ENCODE data around the gene ZNF554. TPM values are rescaled to one million over a fixed set of nuclear protein-coding genes. Genes with fewer than 3 reads are reported as not detected.

The ZNF554 gene
- total RNA-seq, 1 experiment from 2014 or later: 3.3 TPM

DNA sequence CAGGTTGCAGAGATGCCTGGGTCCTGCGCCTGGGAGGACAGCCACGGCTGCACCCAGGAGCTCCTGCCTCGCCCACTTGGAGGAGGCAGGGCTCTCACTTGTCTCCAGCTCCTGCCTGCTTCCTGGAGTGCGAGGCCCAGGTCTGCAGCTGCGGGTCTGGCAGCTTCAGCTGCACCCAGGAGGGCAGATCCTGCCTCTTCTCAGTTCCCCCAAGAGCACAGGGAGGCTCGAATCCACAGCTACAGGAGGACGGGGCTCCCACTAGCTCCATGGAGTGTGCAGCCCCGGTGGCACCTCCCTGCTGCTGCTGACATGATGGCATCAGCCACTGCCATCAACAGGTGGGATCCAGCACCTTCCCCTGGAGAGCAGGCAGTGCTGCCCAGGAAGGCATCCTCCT lies 4.5 kb downstream of the ZNF554 start:
- Histone ChIP-seq H3K27ac (no peak overlapping the region), H3K4me2 (no peak overlapping the region), H3K4me3 (no peak overlapping the region), H3K9me3 (ENCODE audit: insufficient read depth, low read depth) (peaks cover 3% of the 10 kb centered on the region; the same call in 1 of the 2 replicates), H3K4me1 (replicated peaks; ENCODE audit: insufficient read depth) (no peaks in the 10 kb centered on the region), H2AFZ (no peak overlapping the region), H3K27me3 (ENCODE audit: insufficient read depth, low read depth) (no peaks in the 10 kb centered on the region), H3F3A (ENCODE audit: insufficient read depth, low read depth) (no peaks in the 10 kb centered on the region), H4K20me1 (ENCODE audit: insufficient read depth) (no peaks in the 10 kb centered on the region), H3K9me2 (ENCODE audit: insufficient read depth) (no peaks in the 10 kb centered on the region), H3K36me3 (ENCODE audit: low read depth) (no peaks in the 10 kb centered on the region), H3K79me2 (ENCODE audit: low read depth) (no peaks in the 10 kb centered on the region)
- intact Hi-C loops (cut with micrococcal nuclease; ENCODE audit: unreplicated experiment): no loop called here
- no peak for DNase-seq
- BruUV-seq (replicated peaks): no TSS peak
- CTCF ChIA-PET: no interaction called here
- POLR2A ChIA-PET (ENCODE audit: unreplicated experiment): no interaction called here
- TF ChIP-seq EZH2 (IDR thresholded peaks at IDR 0.05; ENCODE audit: low read depth): no peak
- TF ChIP-seq, protein P1, sequence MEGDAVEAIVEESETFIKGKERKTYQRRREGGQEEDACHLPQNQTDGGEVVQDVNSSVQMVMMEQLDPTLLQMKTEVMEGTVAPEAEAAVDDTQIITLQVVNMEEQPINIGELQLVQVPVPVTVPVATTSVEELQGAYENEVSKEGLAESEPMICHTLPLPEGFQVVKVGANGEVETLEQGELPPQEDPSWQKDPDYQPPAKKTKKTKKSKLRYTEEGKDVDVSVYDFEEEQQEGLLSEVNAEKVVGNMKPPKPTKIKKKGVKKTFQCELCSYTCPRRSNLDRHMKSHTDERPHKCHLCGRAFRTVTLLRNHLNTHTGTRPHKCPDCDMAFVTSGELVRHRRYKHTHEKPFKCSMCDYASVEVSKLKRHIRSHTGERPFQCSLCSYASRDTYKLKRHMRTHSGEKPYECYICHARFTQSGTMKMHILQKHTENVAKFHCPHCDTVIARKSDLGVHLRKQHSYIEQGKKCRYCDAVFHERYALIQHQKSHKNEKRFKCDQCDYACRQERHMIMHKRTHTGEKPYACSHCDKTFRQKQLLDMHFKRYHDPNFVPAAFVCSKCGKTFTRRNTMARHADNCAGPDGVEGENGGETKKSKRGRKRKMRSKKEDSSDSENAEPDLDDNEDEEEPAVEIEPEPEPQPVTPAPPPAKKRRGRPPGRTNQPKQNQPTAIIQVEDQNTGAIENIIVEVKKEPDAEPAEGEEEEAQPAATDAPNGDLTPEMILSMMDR (conservative IDR thresholded peaks at IDR 0.05): no peak

DNA sequence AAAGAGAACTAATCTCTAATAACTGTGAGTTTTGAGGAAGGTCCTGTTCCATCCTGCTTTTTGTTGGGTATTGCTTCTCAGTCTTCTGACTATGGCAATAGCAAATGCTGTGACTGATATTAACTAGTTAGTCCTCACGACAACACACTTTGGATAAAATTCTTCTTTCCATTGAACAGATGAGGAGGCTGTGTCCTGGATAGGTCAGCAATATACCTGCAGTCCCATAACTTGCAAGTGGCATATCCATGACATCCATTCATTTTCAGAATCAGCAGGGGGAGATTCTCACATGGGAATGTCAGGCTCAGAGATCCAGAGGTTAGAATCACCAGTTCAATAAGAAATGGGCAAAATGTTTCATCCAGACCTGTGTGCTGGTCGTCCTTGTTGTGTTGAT lies 7.4 kb downstream of the ZNF554 start:
- TF ChIP-seq EZH2 (IDR thresholded peaks at IDR 0.05; ENCODE audit: low read depth): no peak
- TF ChIP-seq, protein P1 (conservative IDR thresholded peaks at IDR 0.05): no peak
- ChIA-PET CTCF (no interaction called here), POLR2A (ENCODE audit: unreplicated experiment) (no interaction called here)
- no peaks in the 10 kb centered on the region for H3K4me1 ChIP-seq (replicated peaks; ENCODE audit: insufficient read depth)
- intact Hi-C loops (cut with micrococcal nuclease; ENCODE audit: unreplicated experiment): no loop called here
- H3K36me3 ChIP-seq (ENCODE audit: low read depth): no peaks in the 10 kb centered on the region
- no peaks in the 10 kb centered on the region for H3K9me2 ChIP-seq (ENCODE audit: insufficient read depth)
- BruUV-seq (replicated peaks): no TSS peak
- DNase-seq: no peak
- no peaks in the 10 kb centered on the region for H3K27me3 ChIP-seq (ENCODE audit: insufficient read depth, low read depth)
- H3K79me2 ChIP-seq (ENCODE audit: low read depth): no peaks in the 10 kb centered on the region
- no peak overlapping the region for H2AFZ ChIP-seq
- no peaks in the 10 kb centered on the region for H3F3A ChIP-seq (ENCODE audit: insufficient read depth, low read depth)
- peaks cover 3% of the 10 kb centered on the region; the same call in 1 of the 2 replicates for H3K9me3 ChIP-seq (ENCODE audit: insufficient read depth, low read depth)
- no peak overlapping the region for H3K27ac ChIP-seq
- H3K4me2 ChIP-seq: no peak overlapping the region
- no peaks in the 10 kb centered on the region for H4K20me1 ChIP-seq (ENCODE audit: insufficient read depth)
- H3K4me3 ChIP-seq: no peak overlapping the region

DNA sequence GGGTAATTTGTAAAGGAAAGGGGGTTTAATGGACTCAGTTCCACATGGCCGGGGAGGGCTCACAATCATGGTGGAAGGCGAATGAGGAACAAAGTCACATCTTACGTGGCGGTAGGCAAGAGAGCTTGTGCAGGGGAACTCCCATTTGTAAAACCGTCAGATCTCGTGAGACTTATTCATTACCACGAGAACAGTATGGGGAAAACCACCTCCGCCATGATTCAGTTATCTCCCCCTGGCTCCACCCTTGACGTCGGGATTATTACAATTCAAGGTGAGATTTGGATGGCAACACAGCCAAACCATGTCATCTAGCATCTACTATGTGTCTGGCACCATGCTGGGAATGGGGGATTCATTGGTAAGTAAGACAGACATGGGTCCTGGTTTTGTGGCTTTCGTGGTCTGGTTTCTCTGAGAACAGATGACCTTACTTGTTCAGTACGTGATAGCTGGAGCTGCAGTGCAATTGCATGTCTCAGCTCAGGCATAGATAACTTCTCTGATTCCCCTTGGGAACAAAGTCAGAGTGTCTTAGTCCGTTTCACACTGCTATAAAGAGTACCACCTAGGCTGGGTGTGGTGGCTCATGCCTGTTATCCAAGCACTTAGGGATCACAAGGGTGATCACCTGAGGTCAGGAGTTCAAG lies 8.3 kb downstream of the ZNF554 start:
- Histone ChIP-seq H3K9me2 (ENCODE audit: insufficient read depth) (no peaks in the 10 kb centered on the region), H3K4me2 (no peak overlapping the region), H3K79me2 (ENCODE audit: low read depth) (no peaks in the 10 kb centered on the region), H3K4me1 (replicated peaks; ENCODE audit: insufficient read depth) (no peaks in the 10 kb centered on the region), H3K27me3 (ENCODE audit: insufficient read depth, low read depth) (no peaks in the 10 kb centered on the region), H2AFZ (no peak overlapping the region), H3F3A (ENCODE audit: insufficient read depth, low read depth) (no peaks in the 10 kb centered on the region), H4K20me1 (ENCODE audit: insufficient read depth) (no peaks in the 10 kb centered on the region), H3K36me3 (ENCODE audit: low read depth) (no peaks in the 10 kb centered on the region), H3K4me3 (no peak overlapping the region), H3K27ac (no peak overlapping the region), H3K9me3 (ENCODE audit: insufficient read depth, low read depth) (peaks cover 3% of the 10 kb centered on the region; the same call in 1 of the 2 replicates)
- CTCF ChIA-PET: interaction anchor here (0.7 kb wide), 1 partner anchor 65 kb away, joined by 3 read pairs; no protein-coding TSS in a partner anchor
- intact Hi-C loops (cut with micrococcal nuclease; ENCODE audit: unreplicated experiment): no loop called here
- POLR2A ChIA-PET (ENCODE audit: unreplicated experiment): no interaction called here
- no peak for DNase-seq
- BruUV-seq (replicated peaks): no TSS peak
- TF ChIP-seq, protein P1 (conservative IDR thresholded peaks at IDR 0.05): no peak
- TF ChIP-seq EZH2 (IDR thresholded peaks at IDR 0.05; ENCODE audit: low read depth): no peak

Measured in PC-9 (cell line).